ENCODE results near the gene SAMD1.

GRCh38 chr19:14119146-14119545, 28.6 kb upstream of the SAMD1 start:
- TF ChIP-seq CTCF (IDR thresholded peaks at IDR 0.05; ENCODE audit: insufficient read depth, low read length) (no peak), GABPA (IDR thresholded peaks at IDR 0.05; ENCODE audit: low read depth) (no peak)

Data from HL-60 (cell line).